ENCODE measurements around the gene IRF4.

IRF4 gene

DNA sequence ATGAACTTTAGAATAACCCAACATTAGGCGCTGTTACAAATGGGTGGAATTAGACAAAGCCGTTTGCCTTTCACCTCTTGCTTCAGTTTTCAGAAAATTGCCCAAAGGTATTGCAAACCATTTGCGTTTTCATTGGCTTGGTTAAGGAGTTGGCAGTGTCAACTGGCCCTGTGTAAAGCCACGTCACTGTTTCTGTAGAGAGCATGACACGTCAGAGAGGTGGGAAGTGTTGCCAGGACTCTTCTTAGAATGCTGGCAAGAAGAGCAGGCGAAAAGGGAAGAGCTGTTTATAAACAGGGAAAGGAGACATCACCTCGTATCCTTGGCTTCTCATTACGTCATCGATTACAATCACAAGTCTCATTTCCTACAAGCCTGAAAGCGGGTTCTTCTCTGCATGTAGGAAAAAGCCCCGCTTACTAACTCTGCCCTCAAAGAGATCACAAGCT is 4.2 kb upstream of the IRF4 start:
- peaks cover 25% of the 10 kb centered on the region for H3K79me2 ChIP-seq (ENCODE audit: low read length)
- H2AFZ ChIP-seq (ENCODE audit: low read depth, low read length), result no peak overlapping the region
- no peak overlapping the region for H3K27ac ChIP-seq (ENCODE audit: low read length)
- no peak overlapping the region; the same call in 1 of the 2 replicates for H3K4me3 ChIP-seq (ENCODE audit: low read length)
- H3K36me3 ChIP-seq (replicated peaks; ENCODE audit: low read depth, low read length), result peaks cover 7% of the 10 kb centered on the region
- H3K9me3 ChIP-seq (ENCODE audit: insufficient read depth, low read length), result no peaks in the 10 kb centered on the region
- peaks cover 1% of the 10 kb centered on the region; the same call in 1 of the 2 replicates for H3K27me3 ChIP-seq (ENCODE audit: low read depth, low read length)
- H4K20me1 ChIP-seq (ENCODE audit: insufficient read depth, low read length), result peaks cover 7% of the 10 kb centered on the region
- H3K4me1 ChIP-seq (ENCODE audit: low read length), result peaks cover 33% of the 10 kb centered on the region
- H3K4me2 ChIP-seq (ENCODE audit: low read length), result peak overlapping the region; percentile 28
- peak overlapping the region; percentile 3; the same call in 1 of the 2 replicates for H3K9ac ChIP-seq (ENCODE audit: low read length)
- TF ChIP-seq, protein P1, sequence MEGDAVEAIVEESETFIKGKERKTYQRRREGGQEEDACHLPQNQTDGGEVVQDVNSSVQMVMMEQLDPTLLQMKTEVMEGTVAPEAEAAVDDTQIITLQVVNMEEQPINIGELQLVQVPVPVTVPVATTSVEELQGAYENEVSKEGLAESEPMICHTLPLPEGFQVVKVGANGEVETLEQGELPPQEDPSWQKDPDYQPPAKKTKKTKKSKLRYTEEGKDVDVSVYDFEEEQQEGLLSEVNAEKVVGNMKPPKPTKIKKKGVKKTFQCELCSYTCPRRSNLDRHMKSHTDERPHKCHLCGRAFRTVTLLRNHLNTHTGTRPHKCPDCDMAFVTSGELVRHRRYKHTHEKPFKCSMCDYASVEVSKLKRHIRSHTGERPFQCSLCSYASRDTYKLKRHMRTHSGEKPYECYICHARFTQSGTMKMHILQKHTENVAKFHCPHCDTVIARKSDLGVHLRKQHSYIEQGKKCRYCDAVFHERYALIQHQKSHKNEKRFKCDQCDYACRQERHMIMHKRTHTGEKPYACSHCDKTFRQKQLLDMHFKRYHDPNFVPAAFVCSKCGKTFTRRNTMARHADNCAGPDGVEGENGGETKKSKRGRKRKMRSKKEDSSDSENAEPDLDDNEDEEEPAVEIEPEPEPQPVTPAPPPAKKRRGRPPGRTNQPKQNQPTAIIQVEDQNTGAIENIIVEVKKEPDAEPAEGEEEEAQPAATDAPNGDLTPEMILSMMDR (IDR thresholded peaks at IDR 0.05; ENCODE audit: low read depth, low read length), result no peak
- TF ChIP-seq EZH2phosphoT487 (IDR thresholded peaks at IDR 0.05; ENCODE audit: low read depth), result no peak

DNA sequence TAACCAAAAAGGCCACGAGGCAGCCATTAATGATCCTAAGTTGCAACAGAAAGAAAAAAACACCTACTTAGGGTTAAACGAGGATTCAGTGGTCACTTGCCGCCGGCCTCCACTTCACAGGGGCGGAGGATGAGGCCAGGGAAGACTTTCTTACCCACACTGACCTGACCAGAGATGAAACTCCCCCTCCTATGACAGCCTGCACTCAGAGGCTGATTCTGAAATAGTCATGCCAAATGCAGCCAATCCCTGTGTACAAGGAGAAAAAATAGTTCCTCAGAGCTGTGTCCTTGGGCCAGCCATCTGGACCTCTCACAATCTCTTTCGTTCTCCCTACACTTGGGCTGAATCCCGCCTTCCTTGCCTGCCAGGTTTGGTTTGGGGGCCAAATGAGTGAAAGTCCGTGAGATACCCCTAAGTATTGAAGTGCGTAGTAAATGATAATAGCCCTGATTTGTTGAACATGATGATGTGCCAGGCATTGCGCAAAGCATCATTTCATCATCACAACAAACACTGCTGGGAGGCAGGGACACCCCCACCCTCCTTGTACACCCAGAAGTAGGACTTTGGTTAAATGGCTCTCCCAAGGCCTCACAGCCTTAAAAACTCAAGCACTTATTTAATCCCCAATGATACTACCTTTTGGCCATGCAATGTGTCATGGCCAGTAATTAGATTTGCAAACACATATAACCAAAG is 3.2 kb upstream of the IRF4 start:
- Histone ChIP-seq H3K79me2 (ENCODE audit: low read length) (peaks cover 36% of the 10 kb centered on the region), H3K4me2 (ENCODE audit: low read length) (peak overlapping the region; percentile 28), H3K4me1 (ENCODE audit: low read length) (peaks cover 33% of the 10 kb centered on the region), H3K27me3 (ENCODE audit: low read depth, low read length) (no peaks in the 10 kb centered on the region), H3K27ac (ENCODE audit: low read length) (no peak overlapping the region), H3K9me3 (ENCODE audit: insufficient read depth, low read length) (no peaks in the 10 kb centered on the region), H4K20me1 (ENCODE audit: insufficient read depth, low read length) (peaks cover 17% of the 10 kb centered on the region), H3K36me3 (replicated peaks; ENCODE audit: low read depth, low read length) (peaks cover 17% of the 10 kb centered on the region), H3K4me3 (ENCODE audit: low read length) (no peak overlapping the region), H2AFZ (ENCODE audit: low read depth, low read length) (no peak overlapping the region), H3K9ac (ENCODE audit: low read length) (peak overlapping the region; percentile 3; the same call in 1 of the 2 replicates)
- TF ChIP-seq, protein P1 (IDR thresholded peaks at IDR 0.05; ENCODE audit: low read depth, low read length), result no peak
- no peak for TF ChIP-seq EZH2phosphoT487 (IDR thresholded peaks at IDR 0.05; ENCODE audit: low read depth)

DNA sequence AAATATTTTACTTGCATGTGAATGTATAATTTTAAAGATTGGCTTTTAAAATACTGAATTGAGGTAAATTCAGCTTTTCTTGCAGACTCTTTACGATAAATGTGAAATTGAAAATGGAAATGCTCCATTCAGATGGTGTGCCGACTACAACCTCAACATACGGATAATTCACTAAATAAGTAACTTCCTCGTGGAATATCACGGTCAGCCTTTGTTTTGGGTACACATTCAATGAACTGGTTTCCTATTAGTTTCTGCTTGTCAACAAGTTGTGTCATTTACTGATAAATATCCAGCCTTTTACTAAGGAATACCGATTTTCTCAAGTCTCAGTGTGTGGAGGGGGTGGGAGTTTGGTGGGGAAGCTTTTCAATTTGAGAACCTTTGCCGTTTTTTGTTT is 2.4 kb upstream of the IRF4 start:
- Histone ChIP-seq H3K9ac (ENCODE audit: low read length) (peak overlapping the region; percentile 91), H3K4me3 (ENCODE audit: low read length) (peak overlapping the region; percentile 96), H3K27me3 (ENCODE audit: low read depth, low read length) (no peaks in the 10 kb centered on the region), H4K20me1 (ENCODE audit: insufficient read depth, low read length) (peaks cover 25% of the 10 kb centered on the region), H3K27ac (ENCODE audit: low read length) (peak overlapping the region; percentile 95), H3K4me1 (ENCODE audit: low read length) (peaks cover 33% of the 10 kb centered on the region), H3K36me3 (replicated peaks; ENCODE audit: low read depth, low read length) (peaks cover 25% of the 10 kb centered on the region), H3K79me2 (ENCODE audit: low read length) (peaks cover 44% of the 10 kb centered on the region), H3K4me2 (ENCODE audit: low read length) (peak overlapping the region; percentile 85), H3K9me3 (ENCODE audit: insufficient read depth, low read length) (no peaks in the 10 kb centered on the region), H2AFZ (ENCODE audit: low read depth, low read length) (no peak overlapping the region)
- TF ChIP-seq EZH2phosphoT487 (IDR thresholded peaks at IDR 0.05; ENCODE audit: low read depth), result no peak
- TF ChIP-seq, protein P1 (IDR thresholded peaks at IDR 0.05; ENCODE audit: low read depth, low read length), result no peak

DNA sequence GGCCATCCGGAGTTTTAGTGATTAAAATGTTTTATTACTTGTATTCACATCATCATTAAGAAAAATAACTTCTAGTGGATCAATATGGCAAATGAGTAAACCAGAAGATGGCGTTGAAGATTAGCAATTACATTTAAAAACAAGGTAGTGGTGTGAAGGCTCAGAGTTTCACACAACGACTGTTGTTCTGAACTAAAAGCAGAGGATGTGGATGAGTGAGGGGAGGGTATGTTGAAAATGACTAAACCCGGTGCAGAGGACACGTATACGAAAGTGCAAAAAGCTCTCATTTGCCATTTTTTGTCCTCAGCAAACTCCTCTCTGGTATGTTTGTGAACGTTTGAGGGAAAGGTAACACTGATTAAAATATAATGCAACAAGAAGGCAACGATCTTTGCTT is 1.9 kb upstream of the IRF4 start:
- Histone ChIP-seq H3K36me3 (replicated peaks; ENCODE audit: low read depth, low read length) (peaks cover 30% of the 10 kb centered on the region), H3K4me2 (ENCODE audit: low read length) (peak overlapping the region; percentile 85), H2AFZ (ENCODE audit: low read depth, low read length) (no peak overlapping the region), H3K27me3 (ENCODE audit: low read depth, low read length) (no peaks in the 10 kb centered on the region), H3K4me3 (ENCODE audit: low read length) (peak overlapping the region; percentile 96), H3K9ac (ENCODE audit: low read length) (peak overlapping the region; percentile 91), H3K79me2 (ENCODE audit: low read length) (peaks cover 48% of the 10 kb centered on the region), H4K20me1 (ENCODE audit: insufficient read depth, low read length) (peaks cover 30% of the 10 kb centered on the region), H3K4me1 (ENCODE audit: low read length) (peaks cover 33% of the 10 kb centered on the region), H3K9me3 (ENCODE audit: insufficient read depth, low read length) (no peaks in the 10 kb centered on the region), H3K27ac (ENCODE audit: low read length) (peak overlapping the region; percentile 95)
- no peak for TF ChIP-seq EZH2phosphoT487 (IDR thresholded peaks at IDR 0.05; ENCODE audit: low read depth)
- TF ChIP-seq, protein P1 (IDR thresholded peaks at IDR 0.05; ENCODE audit: low read depth, low read length), result peak; percentile 44

Data from OCI-LY3 (cell line).